GM18520 (cell line): ENCODE data around the gene ZNF609.

ENCODE experiments used
- ATAC-seq: cut with Tn5 transposase; IDR thresholded peaks from one replicate; pipeline ENCODE4 v1.9.1; 2021; ENCODE audit not compliant: unreplicated experiment

Gene ZNF609

GRCh38 chr15:64500695-64501395, 40.5 kb downstream of the ZNF609 start:
- no peak for ATAC-seq

GRCh38 chr15:64501396-64501715, 41.0 kb downstream of the ZNF609 start:
- no peak for ATAC-seq

- no peak for ATAC-seq
These were observed 41.8 kb downstream of the ZNF609 start for GRCh38 chr15:64502151-64502550.

GRCh38 chr15:64502551-64502950, 42.2 kb downstream of the ZNF609 start:
- ATAC-seq, result no peak

- no peak for ATAC-seq
These were observed 42.8 kb downstream of the ZNF609 start for GRCh38 chr15:64503197-64503596.

GRCh38 chr15:64503640-64504039, 43.3 kb downstream of the ZNF609 start:
- ATAC-seq, result no peak

- ATAC-seq, result peak; percentile 34
These were observed 47.0 kb downstream of the ZNF609 start for GRCh38 chr15:64507293-64507802.

GRCh38 chr15:64507845-64508244, 47.5 kb downstream of the ZNF609 start:
- ATAC-seq, result no peak

- no peak for ATAC-seq
These were observed 53.4 kb downstream of the ZNF609 start for GRCh38 chr15:64513823-64514222.

GRCh38 chr15:64515196-64515595, 54.8 kb downstream of the ZNF609 start:
- ATAC-seq, result no peak

- ATAC-seq, result no peak
These were observed 55.4 kb downstream of the ZNF609 start for GRCh38 chr15:64515825-64516224.

- no peak for ATAC-seq
These were observed 59.5 kb downstream of the ZNF609 start for GRCh38 chr15:64519897-64520296.

GRCh38 chr15:64521201-64521600, 60.8 kb downstream of the ZNF609 start:
- no peak for ATAC-seq

- no peak for ATAC-seq
These were observed 61.4 kb downstream of the ZNF609 start for GRCh38 chr15:64521726-64522164.

GRCh38 chr15:64522226-64522823, 61.9 kb downstream of the ZNF609 start:
- no peak for ATAC-seq

- no peak for ATAC-seq
These were observed 62.9 kb downstream of the ZNF609 start for GRCh38 chr15:64523240-64523639.

- no peak for ATAC-seq
These were observed 64.4 kb downstream of the ZNF609 start for GRCh38 chr15:64524778-64525177.

GRCh38 chr15:64525828-64526530, 65.6 kb downstream of the ZNF609 start:
- no peak for ATAC-seq

GRCh38 chr15:64527263-64527984, 67.0 kb downstream of the ZNF609 start:
- ATAC-seq, result no peak

GRCh38 chr15:64528871-64529270, 68.5 kb downstream of the ZNF609 start:
- no peak for ATAC-seq

- ATAC-seq, result no peak
These were observed 70.1 kb downstream of the ZNF609 start for GRCh38 chr15:64530472-64530871.
